ENCODE data around the gene SLC38A10.

GRCh38 chr17:81311946-81312345 lies 16.8 kb upstream of the SLC38A10 start:
- TF ChIP-seq CTCF (IDR thresholded peaks at IDR 0.05) (no peak), POLR2A (IDR thresholded peaks at IDR 0.05) (no peak), POLR2AphosphoS5 (IDR thresholded peaks at IDR 0.05; ENCODE audit: insufficient read depth in 1 of 2, low read depth in 1 of 2) (no peak)
